Pancreas (tissue), 10 donors: ENCODE measurements around the gene SLITRK2. TPM values are rescaled to one million over a fixed set of nuclear protein-coding genes. Genes with fewer than 3 reads are reported as not detected.

Experiments
- ATAC-seq, 4 donors: fragments of 200-7000 bp; cut with Tn5 transposase; one replicate each; pipeline versions ENCODE4 v1.8.0 to v1.9.1; 2020; ENCODE audit warnings: mild to moderate bottlenecking in 4 of 4, moderate library complexity in 4 of 4
- DNase-seq, 6 donors: peaks; one replicate each; pipeline ENCODE4 v3.0.0-alpha.2; 2020
- FAIRE-seq: peaks from 2 replicates; lab custom pipeline; 2012; peaks lifted over from hg19 to GRCh38; lab: Jason Lieb, UNC
- H3K27ac ChIP-seq, 4 donors: fragments of 200-600 bp; sonication (generic); 1 replicate in 3 of 4; 2 replicates in 1 of 4; pipeline versions ENCODE4 v1.5.0 to v1.8.0; 2020
- H3K27me3 ChIP-seq, 4 donors: fragments of 200-600 bp; one replicate each; pipeline ENCODE4 v1.8.0; 2021
- H3K36me3 ChIP-seq, 3 donors: fragments of 200-600 bp; sonication (generic) in 1 of 3; one replicate each; pipeline versions ENCODE4 v1.5.0 to v1.8.0; 2020 to 2021
- H3K4me1 ChIP-seq, 3 donors: fragments of 200-600 bp; one replicate each; pipeline ENCODE4 v1.8.0; 2021
- H3K4me3 ChIP-seq, 4 donors: fragments of 200-600 bp; sonication (generic) in 2 of 4; one replicate each; pipeline versions ENCODE4 v1.5.0 to v1.8.0; 2020 to 2021
- H3K9me3 ChIP-seq, 4 donors: fragments of 200-600 bp; one replicate each; pipeline ENCODE4 v1.8.0; 2021
- CTCF ChIP-seq, 4 donors: fragments of 200-600 bp; sonication (generic) in 3 of 4; IDR thresholded peaks; one replicate each; pipeline versions ENCODE4 v1.5.0 to v1.8.0; 2021; ENCODE audit warnings: antibody characterized with exemption in 4 of 4
- WGBS, 2 donors: extraction: QIAGEN DNeasy Blood & Tissue Kit; methylation state at CpG; one replicate each; pipeline ENCODE4 v1.1.7; 2013; 5-methylcytosine and 5-hydroxymethylcytosine counted together
- intact Hi-C, 3 donors: fragments of 100-400 bp; cut with DNase I; formaldehyde crosslinking; loops; one replicate each; pipeline versions ENCODE4 v1.11.1 to v1.14.2; 2022
- polyA plus RNA-seq, 2 donors: library from polyadenylated mRNA; stranded (reverse); fragments of 200-250 nt; gene quantifications; one replicate each; pipeline ENCODE4 v1.2.3, GENCODE V29; 2013
- total RNA-seq, 6 donors: library from RNA; stranded (reverse); fragmentation: NEBNext Ultra II Directional in 4 of 6; extraction: Animal tissue kit (Norgen Biotek cat#: 25700) in 4 of 6; gene quantifications; one replicate each; pipeline versions ENCODE4 v1.2.1 to v1.2.4, GENCODE V29; 2021 to 2023
- donor health status: healthy with polysubstance abuse.
- donor health status: DM: no; HTN: no; CAD: no; lungs with moderate emphysema.
- donor health status: DM: no; HTN: no; CAD: no.
- donor health status: control.
- donor health status: control.
- donor health status: Bipolar disorder and iron deficiency.
- donor health status: DM: yes; HTN: yes; CAD: no.
- donor health status: DM: no; HTN: no; CAD: no.
- donor health status: DM: no; HTN: no; CAD: no.
- donor health status: DM: yes; HTN: yes; CAD: no.

SLITRK2 gene
- total RNA-seq (under 1 TPM; 0.03 to 0.67 (median 0.33) TPM), polyA plus RNA-seq (under 1 TPM; 0.19 to 0.30 TPM)

GRCh38 chrX:145817331-145818185 is at the start of gene SLITRK2:
Gene SLITRK2 (plus strand): TSS chrX:145817829. CDS start chrX:145822426, 4,597 bp downstream.
- Histone ChIP-seq H3K27ac (no peak within 1 kb of the TSS), H3K4me3 (peak within 1 kb of the TSS in 2 of 4 donors; percentile 36 to 49), H3K4me1 (no peaks in the 10 kb centered on the region), H3K27me3 (peaks cover 0 to 20% (median 0%) of the 10 kb centered on the region in 4 donors), H3K9me3 (no peaks in the 10 kb centered on the region), H3K36me3 (no peaks in the 10 kb centered on the region)
- ATAC-seq (peak; percentile 43 to 57 (median 52)), DNase-seq (peak in 5 of 6 donors; percentile 6 to 69 (median 47)), FAIRE-seq (no peak)
- no peak for TF ChIP-seq CTCF (IDR thresholded peaks at IDR 0.05)
- intact Hi-C loops, result no loop called here
- WGBS, 2 donors, result 0 to 18% methylated on average over 39 to 56 of the region's 60 CpGs

- no peak overlapping the region for H3K4me3 ChIP-seq
- H3K27me3 ChIP-seq, result no peaks in the 10 kb centered on the region
- intact Hi-C loops, result no loop called here
- no peak for TF ChIP-seq CTCF (IDR thresholded peaks at IDR 0.05)
- H3K4me1 ChIP-seq, result no peaks in the 10 kb centered on the region
- FAIRE-seq, result no peak
- 40 to 97% methylated on average over 1 of the region's 1 CpG for WGBS, 2 donors
- H3K9me3 ChIP-seq, result no peaks in the 10 kb centered on the region
- ATAC-seq, result no peak
- DNase-seq, result no peak
- no peak overlapping the region for H3K27ac ChIP-seq
- no peaks in the 10 kb centered on the region for H3K36me3 ChIP-seq
Measured at GRCh38 chrX:145773006-145773405, 44.6 kb upstream of the SLITRK2 start.

- FAIRE-seq (no peak), ATAC-seq (no peak), DNase-seq (no peak)
- whole genome bisulfite sequencing, 2 donors, result 66 to 81% methylated on average over 1 of the region's 1 CpG
- no peaks in the 10 kb centered on the region for H3K36me3 ChIP-seq
- intact Hi-C loops, result no loop called here
- H3K27ac ChIP-seq, result no peak overlapping the region
- H3K4me3 ChIP-seq, result no peak overlapping the region
- no peaks in the 10 kb centered on the region for H3K9me3 ChIP-seq
- no peak for TF ChIP-seq CTCF (IDR thresholded peaks at IDR 0.05)
- H3K4me1 ChIP-seq, result no peaks in the 10 kb centered on the region
- H3K27me3 ChIP-seq, result no peaks in the 10 kb centered on the region
Measured at GRCh38 chrX:145792281-145792680, 25.3 kb upstream of the SLITRK2 start.

GRCh38 chrX:145803508-145803907 is 14.1 kb upstream of the SLITRK2 start:
- Histone ChIP-seq H3K9me3 (no peaks in the 10 kb centered on the region), H3K4me1 (no peaks in the 10 kb centered on the region), H3K4me3 (no peak overlapping the region), H3K36me3 (no peaks in the 10 kb centered on the region), H3K27me3 (peaks cover 0 to 8% (median 0%) of the 10 kb centered on the region in 4 donors), H3K27ac (no peak overlapping the region)
- intact Hi-C loops, result no loop called here
- FAIRE-seq (no peak), ATAC-seq (no peak), DNase-seq (no peak)
- no peak for TF ChIP-seq CTCF (IDR thresholded peaks at IDR 0.05)
- 34 to 43% methylated on average over 2 of the region's 2 CpGs for WGBS, 2 donors

GRCh38 chrX:145813081-145813480 is 4.5 kb upstream of the SLITRK2 start:
- TF ChIP-seq CTCF (IDR thresholded peaks at IDR 0.05), result no peak
- H3K9me3 ChIP-seq, result no peaks in the 10 kb centered on the region
- no peak for DNase-seq
- WGBS, 2 donors, result 60 to 96% methylated on average over 1 of the region's 1 CpG
- intact Hi-C loops, result no loop called here
- no peaks in the 10 kb centered on the region for H3K4me1 ChIP-seq
- no peak overlapping the region for H3K27ac ChIP-seq
- FAIRE-seq, result no peak
- peaks cover 0 to 14% (median 0%) of the 10 kb centered on the region in 4 donors for H3K27me3 ChIP-seq
- no peak overlapping the region for H3K4me3 ChIP-seq
- H3K36me3 ChIP-seq, result no peaks in the 10 kb centered on the region
- no peak for ATAC-seq
